GM06990 (cell line): ENCODE results near the gene KBTBD12.

Experiments used
- DNase-seq: peaks from one replicate; pipeline ENCODE4 v3.0.0-alpha.2; 2011; ENCODE audit not compliant: insufficient read length; ENCODE audit errors: extremely low read depth
- H3K27me3 ChIP-seq: replicated peaks from 2 replicates; pipeline ENCODE4 v1.6.0; 2011; ENCODE audit warnings: low read length; ENCODE audit not compliant: control insufficient read depth, insufficient read depth
- H3K36me3 ChIP-seq: 2 replicates; pipeline ENCODE4 v1.5.1; 2011; ENCODE audit warnings: low read length; ENCODE audit not compliant: control insufficient read depth, insufficient read depth
- H3K4me3 ChIP-seq: replicated peaks from 2 replicates; pipeline ENCODE4 v1.5.1; 2011; ENCODE audit warnings: low read depth, mild to moderate bottlenecking, control low read depth, low read length
- CTCF ChIP-seq: IDR thresholded peaks from 2 replicates; pipeline ENCODE4 v1.5.1; 2011; ENCODE audit warnings: low read length, control low read depth, mild to moderate bottlenecking, inconsistent platforms; ENCODE audit not compliant: insufficient read depth, poor library complexity, severe bottlenecking

The KBTBD12 gene

GRCh38 chr3:128012050-128012449 is 97.0 kb downstream of the KBTBD12 start:
- TF ChIP-seq CTCF: no peak
- Histone ChIP-seq H3K36me3 (no peaks in the 10 kb centered on the region), H3K4me3 (no peak overlapping the region), H3K27me3 (no peaks in the 10 kb centered on the region; the same call in 1 of the 2 replicates)
- DNase-seq: no peak

DNA sequence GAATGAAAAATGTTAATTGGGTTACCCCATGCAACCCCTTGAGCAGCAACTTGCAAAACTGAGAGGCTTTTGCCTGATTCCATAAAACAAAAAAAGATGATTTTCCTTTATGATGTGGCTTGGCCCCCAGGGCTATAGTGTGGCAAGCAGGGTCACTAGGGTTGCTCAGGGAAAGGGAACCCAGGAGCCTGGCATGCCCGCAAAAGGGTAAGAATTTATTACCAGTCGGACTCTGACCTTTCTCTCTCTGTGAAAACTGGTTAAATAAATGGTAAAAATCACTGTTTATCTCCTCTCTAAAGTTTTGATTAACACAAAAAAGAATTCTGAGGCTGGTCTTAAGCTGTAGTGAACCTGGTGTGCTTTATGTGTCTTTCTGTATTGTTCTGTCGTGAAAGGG is 99.5 kb downstream of the KBTBD12 start:
- H3K27me3 ChIP-seq: no peaks in the 10 kb centered on the region; the same call in 1 of the 2 replicates
- no peaks in the 10 kb centered on the region for H3K36me3 ChIP-seq
- no peak for DNase-seq
- no peak overlapping the region for H3K4me3 ChIP-seq
- TF ChIP-seq CTCF: no peak

GRCh38 chr3:128016502-128016901 is 101.5 kb downstream of the KBTBD12 start:
- no peak overlapping the region for H3K4me3 ChIP-seq
- no peaks in the 10 kb centered on the region for H3K36me3 ChIP-seq
- no peak for DNase-seq
- TF ChIP-seq CTCF: no peak
- no peaks in the 10 kb centered on the region; the same call in 1 of the 2 replicates for H3K27me3 ChIP-seq

DNA sequence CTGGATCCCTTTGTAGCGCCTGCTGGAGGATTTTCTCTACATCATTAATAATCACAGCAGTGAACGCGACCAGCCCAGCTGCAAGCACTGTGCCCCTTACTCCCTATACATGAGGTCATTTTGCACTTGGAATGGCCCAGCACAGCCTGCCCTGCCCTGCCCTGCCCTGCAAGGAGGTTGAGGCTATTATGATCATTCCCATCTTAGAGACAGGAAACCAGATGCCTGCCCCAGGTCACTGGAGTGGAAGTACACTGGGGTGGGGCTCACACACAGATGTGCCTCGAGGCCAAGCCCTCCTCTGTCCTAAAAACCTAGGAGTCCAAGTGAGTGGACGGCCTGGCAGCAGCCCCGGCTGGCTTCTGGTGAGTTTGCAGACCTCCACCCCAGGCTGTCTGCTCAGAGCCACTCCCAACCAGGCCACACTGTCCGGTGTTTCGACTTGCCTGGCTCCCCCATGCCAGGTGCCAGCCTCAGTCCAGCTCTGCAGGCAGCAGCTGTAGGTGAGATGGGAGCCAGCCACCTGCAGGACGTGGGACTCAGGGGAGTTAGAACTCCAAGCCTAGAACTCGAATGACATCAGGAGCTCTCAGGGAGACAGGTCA is 106.8 kb downstream of the KBTBD12 start:
- no peaks in the 10 kb centered on the region for H3K36me3 ChIP-seq
- no peak for TF ChIP-seq CTCF
- DNase-seq: no peak
- no peak overlapping the region for H3K4me3 ChIP-seq
- no peaks in the 10 kb centered on the region; the same call in 1 of the 2 replicates for H3K27me3 ChIP-seq

DNA sequence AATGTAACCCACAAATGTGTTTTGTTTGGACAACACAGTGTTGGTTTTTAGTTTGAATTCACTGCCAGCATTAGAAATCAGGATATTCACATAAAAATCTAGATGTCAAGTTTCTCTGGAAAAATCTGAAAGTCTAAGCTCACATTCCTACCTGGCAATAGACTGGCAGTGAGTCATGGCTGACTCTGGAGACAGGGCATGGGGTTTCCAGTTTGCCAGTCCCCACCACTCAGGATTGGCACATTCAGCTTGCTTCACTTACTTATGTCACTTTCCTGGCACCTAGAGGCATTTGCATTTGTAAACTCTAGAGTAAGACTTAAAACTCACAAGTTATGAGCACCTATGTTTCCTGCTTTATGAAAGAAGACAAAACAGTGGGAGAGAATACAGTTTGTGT is 118.1 kb downstream of the KBTBD12 start:
- TF ChIP-seq CTCF: no peak
- no peak overlapping the region for H3K4me3 ChIP-seq

DNA sequence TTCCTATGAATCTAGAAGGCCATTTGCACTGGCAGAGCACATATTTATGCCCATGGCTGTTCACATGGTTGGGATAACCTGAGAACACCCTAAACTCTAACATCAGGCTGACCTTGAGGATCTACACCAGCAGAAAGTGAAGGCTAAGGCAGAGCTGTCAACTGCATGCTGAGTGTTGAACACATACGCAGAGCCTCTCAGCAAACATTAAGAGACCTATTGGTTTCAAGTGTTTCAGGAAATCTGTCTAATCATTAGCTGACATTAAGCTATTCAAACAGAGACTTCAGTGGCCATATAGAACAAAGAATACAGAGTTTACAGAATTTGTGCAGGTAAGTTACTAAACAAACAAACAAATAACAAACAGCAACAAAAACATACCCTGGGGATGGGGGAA is 121.1 kb downstream of the KBTBD12 start:
- no peak for DNase-seq
- TF ChIP-seq CTCF: no peak
- Histone ChIP-seq H3K27me3 (no peaks in the 10 kb centered on the region), H3K36me3 (no peaks in the 10 kb centered on the region), H3K4me3 (no peak overlapping the region)

More for the DNA sequence above, 118.1 kb downstream of the KBTBD12 start:
- DNase-seq: no peak
- Histone ChIP-seq H3K36me3 (no peaks in the 10 kb centered on the region), H3K27me3 (no peaks in the 10 kb centered on the region)
